Spleen (tissue), 11 donors: ENCODE results near the gene PTPRT. TPM values are rescaled to one million over a fixed set of nuclear protein-coding genes. Genes with fewer than 3 reads are reported as not detected.

Source experiments
- DNase-seq: peaks from one replicate; pipeline ENCODE4 v3.0.0-alpha.2; 2020
- H3K27ac ChIP-seq, 8 donors: fragments of 200-600 bp; sonication (generic) in 7 of 8; 1 replicate in 4 of 8; 2 replicates in 4 of 8; pipeline versions ENCODE4 v1.5.0 to v1.8.0; 2016 to 2021; ENCODE audit warnings: inconsistent platforms in 4 of 8, mild to moderate bottlenecking in 4 of 8, moderate library complexity in 1 of 8
- H3K27me3 ChIP-seq, 7 donors: fragments of 200-600 bp; sonication (generic) in 6 of 7; replicated peaks in 1 of 7; 1 replicate in 4 of 7; 2 replicates in 3 of 7; pipeline versions ENCODE4 v1.5.0 to v1.8.0; 2016 to 2021; ENCODE audit warnings: inconsistent platforms in 3 of 7, mild to moderate bottlenecking in 1 of 7
- H3K36me3 ChIP-seq, 6 donors: fragments of 200-600 bp; sonication (generic) in 5 of 6; 1 replicate in 4 of 6; 2 replicates in 2 of 6; pipeline versions ENCODE4 v1.5.0 to v1.8.0; 2016 to 2021; ENCODE audit warnings: inconsistent platforms in 2 of 6
- H3K4me1 ChIP-seq, 6 donors: fragments of 200-600 bp; sonication (generic) in 5 of 6; 1 replicate in 3 of 6; 2 replicates in 3 of 6; pipeline versions ENCODE4 v1.5.0 to v1.8.0; 2016 to 2021; ENCODE audit warnings: inconsistent platforms in 3 of 6
- H3K4me3 ChIP-seq, 8 donors: fragments of 200-600 bp; sonication (generic) in 7 of 8; 1 replicate in 4 of 8; 2 replicates in 4 of 8; pipeline versions ENCODE4 v1.5.0 to v1.8.0; 2016 to 2021; ENCODE audit warnings: inconsistent platforms in 4 of 8, mild to moderate bottlenecking in 4 of 8, moderate library complexity in 2 of 8
- H3K9me3 ChIP-seq, 8 donors: fragments of 200-600 bp; sonication (generic) in 7 of 8; 1 replicate in 4 of 8; 2 replicates in 4 of 8; pipeline versions ENCODE4 v1.5.0 to v1.8.0; 2016 to 2021; ENCODE audit warnings: inconsistent platforms in 4 of 8
- CTCF ChIP-seq, 11 experiments: fragments of 200-600 bp in 7 of 11; fragments of 450-650 bp in 4 of 11; sonication (generic) in 4 of 11; IDR thresholded peaks in 8 of 11; conservative IDR thresholded peaks in 3 of 11; 1 replicate in 7 of 11; 2 replicates in 4 of 11; pipeline versions ENCODE4 v1.4.0 to v1.8.0; 2016 to 2021; ENCODE audit warnings: antibody characterized with exemption in 11 of 11, inconsistent platforms in 4 of 11, mild to moderate bottlenecking in 1 of 11
- POLR2A ChIP-seq, 3 donors: fragments of 450-650 bp; IDR thresholded peaks; one replicate each; pipeline ENCODE4 v1.5.1; 2017; ENCODE audit warnings: antibody characterized with exemption in 3 of 3, mild to moderate bottlenecking in 1 of 3
- POLR2AphosphoS5 ChIP-seq, 3 donors: sonication (generic); formaldehyde crosslinking; IDR thresholded peaks; one replicate each; pipeline ENCODE4 v1.5.1; 2017; ENCODE audit warnings: antibody characterized with exemption in 3 of 3
- WGBS, 5 donors: extraction: QIAGEN DNeasy Blood & Tissue Kit in 3 of 5; methylation state at CpG; one replicate each; pipeline versions ENCODE4 v1.1.5 to v1.1.7; 2013 to 2018; 5-methylcytosine and 5-hydroxymethylcytosine counted together
- intact Hi-C: fragments of 100-400 bp; cut with DNase I; formaldehyde crosslinking; loops from one replicate; pipeline ENCODE4 v1.15.0; 2023; ENCODE audit warnings: low total_unique reads
- polyA plus RNA-seq, 3 donors: library from polyadenylated mRNA; stranded (reverse); fragments of 200-250 nt; gene quantifications; one replicate each; pipeline ENCODE4 v1.2.1, GENCODE V29; 2013
- total RNA-seq, 7 donors: library from RNA; depleted of rRNA in 3 of 7; stranded (reverse); fragments of >200 nt in 3 of 7; fragmentation: NEBNext Ultra II Directional in 4 of 7; extraction: Animal tissue kit (Norgen Biotek cat#: 25700) in 4 of 7; gene quantifications; one replicate each; pipeline versions ENCODE4 v1.1.0 to v1.2.1, GENCODE V29; 2016 to 2021
- donor health status: healthy with polysubstance abuse.
- donor health status: DM: no; HTN: no; CAD: no; lungs with moderate emphysema.
- donor health status: DM: no; HTN: no; CAD: no.
- donor health status: Bipolar disorder and iron deficiency.
- donor health status: healthy.
- donor health status: DM: no; HTN: no; CAD: no.
- donor health status: DM: yes; HTN: yes; CAD: no.

Gene PTPRT
- total and polyA plus RNA-seq, 10 donors, result 0.02 to 4.7 (median 1.2) TPM

- intact Hi-C loops, result no loop called here
- Histone ChIP-seq H3K27ac (no peak overlapping the region), H3K27me3 (no peaks in the 10 kb centered on the region), H3K4me1 (no peaks in the 10 kb centered on the region), H3K36me3 (no peaks in the 10 kb centered on the region), H3K9me3 (peaks cover 0 to 8% (median 0%) of the 10 kb centered on the region in 8 donors), H3K4me3 (no peak overlapping the region)
- no peak for DNase-seq
- 62 to 74% (median 67%) methylated on average over 6 of the region's 6 CpGs for WGBS, 5 donors
- TF ChIP-seq POLR2A (IDR thresholded peaks at IDR 0.05) (no peak), POLR2AphosphoS5 (IDR thresholded peaks at IDR 0.05) (no peak)
Observed at GRCh38 chr20:42432496-42433334, 757.0 kb downstream of the PTPRT start.

- 55 to 85% (median 81%) methylated on average over 2 of the region's 2 CpGs for WGBS, 5 donors
- intact Hi-C loops, result no loop called here
- no peaks in the 10 kb centered on the region for H3K4me1 ChIP-seq
- TF ChIP-seq CTCF (IDR thresholded peaks at IDR 0.05 in 8 of 11, conservative IDR thresholded peaks at IDR 0.05 in 3 of 11), result no peak
- no peak for TF ChIP-seq POLR2A (IDR thresholded peaks at IDR 0.05)
- TF ChIP-seq POLR2AphosphoS5 (IDR thresholded peaks at IDR 0.05), result no peak
- no peak overlapping the region for H3K4me3 ChIP-seq
- peaks cover 0 to 17% (median 2%) of the 10 kb centered on the region in 8 donors for H3K9me3 ChIP-seq
- H3K36me3 ChIP-seq, result no peaks in the 10 kb centered on the region
- H3K27me3 ChIP-seq, result no peaks in the 10 kb centered on the region
- DNase-seq, result no peak
- H3K27ac ChIP-seq, result no peak overlapping the region
Observed at GRCh38 chr20:42430598-42430997, 759.1 kb downstream of the PTPRT start.

GRCh38 chr20:42429761-42430458, 759.8 kb downstream of the PTPRT start:
- no peak for TF ChIP-seq CTCF (IDR thresholded peaks at IDR 0.05 in 8 of 11, conservative IDR thresholded peaks at IDR 0.05 in 3 of 11)
- TF ChIP-seq POLR2A (IDR thresholded peaks at IDR 0.05), result no peak
- no peak for TF ChIP-seq POLR2AphosphoS5 (IDR thresholded peaks at IDR 0.05)

GRCh38 chr20:42419814-42420532, 769.7 kb downstream of the PTPRT start:
- TF ChIP-seq CTCF (IDR thresholded peaks at IDR 0.05 in 8 of 11, conservative IDR thresholded peaks at IDR 0.05 in 3 of 11), result no peak
- TF ChIP-seq POLR2AphosphoS5 (IDR thresholded peaks at IDR 0.05), result no peak
- no peak for TF ChIP-seq POLR2A (IDR thresholded peaks at IDR 0.05)
- intact Hi-C loops, result no loop called here
- Histone ChIP-seq H3K4me1 (no peaks in the 10 kb centered on the region), H3K9me3 (peaks cover 0 to 6% (median 0%) of the 10 kb centered on the region in 8 donors), H3K27ac (no peak overlapping the region), H3K36me3 (no peaks in the 10 kb centered on the region), H3K4me3 (no peak overlapping the region), H3K27me3 (no peaks in the 10 kb centered on the region)
- no peak for DNase-seq
- WGBS, 5 donors, result 59 to 74% (median 71%) methylated on average over 15 of the region's 15 CpGs

More at GRCh38 chr20:42429761-42430458, 759.8 kb downstream of the PTPRT start:
- Histone ChIP-seq H3K4me1 (no peaks in the 10 kb centered on the region), H3K4me3 (no peak overlapping the region), H3K9me3 (peaks cover 0 to 18% (median 2%) of the 10 kb centered on the region in 8 donors), H3K27me3 (no peaks in the 10 kb centered on the region), H3K27ac (no peak overlapping the region), H3K36me3 (no peaks in the 10 kb centered on the region)
- DNase-seq, result no peak
- WGBS, 5 donors, result 72 to 80% (median 80%) methylated on average over 8 of the region's 8 CpGs
- intact Hi-C loops, result no loop called here
